Measurements from ENCODE around the gene MINDY1. TPM values are rescaled to one million over a fixed set of nuclear protein-coding genes. Genes with fewer than 3 reads are reported as not detected.

Gene MINDY1
- total and polyA plus RNA-seq, 12 donors = 9.8 to 70.6 (median 53.6) TPM

DNA sequence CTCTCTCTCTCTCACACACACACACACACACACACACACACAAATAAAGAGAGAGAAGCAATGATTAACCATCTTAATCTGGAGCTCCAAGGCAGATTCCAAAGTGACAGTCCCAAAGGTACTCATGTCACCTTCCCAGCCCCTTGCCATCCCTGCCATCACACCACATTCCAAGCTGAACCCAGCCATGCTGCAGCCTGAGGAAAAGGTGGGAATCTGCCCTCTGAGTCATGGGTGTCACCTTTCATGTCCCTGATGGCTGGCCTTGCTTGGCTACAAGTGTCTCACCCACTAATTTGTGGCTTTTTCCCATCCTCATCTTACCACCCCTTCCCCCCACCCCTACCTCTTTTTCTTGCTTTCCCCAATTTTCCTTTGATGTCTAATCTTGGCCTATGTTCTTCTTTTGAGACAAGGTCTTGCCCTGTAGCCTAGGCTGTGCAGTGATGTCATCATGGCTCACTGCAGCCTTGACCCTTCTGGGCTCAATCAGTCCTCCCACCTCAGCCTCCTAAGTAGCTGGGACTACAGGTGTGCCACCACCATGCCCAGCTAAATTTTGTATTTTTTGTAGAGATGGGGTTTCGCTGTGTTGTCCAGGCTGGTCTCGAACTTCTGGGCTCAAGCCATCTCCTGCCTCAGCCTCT lies 21.4 kb downstream of the MINDY1 start:
- no peaks in the 10 kb centered on the region for H3K36me3 ChIP-seq
- intact Hi-C loops (cut with DNase I) = no loop called here
- no peaks in the 10 kb centered on the region for H3K9me3 ChIP-seq
- TF ChIP-seq, protein P1, sequence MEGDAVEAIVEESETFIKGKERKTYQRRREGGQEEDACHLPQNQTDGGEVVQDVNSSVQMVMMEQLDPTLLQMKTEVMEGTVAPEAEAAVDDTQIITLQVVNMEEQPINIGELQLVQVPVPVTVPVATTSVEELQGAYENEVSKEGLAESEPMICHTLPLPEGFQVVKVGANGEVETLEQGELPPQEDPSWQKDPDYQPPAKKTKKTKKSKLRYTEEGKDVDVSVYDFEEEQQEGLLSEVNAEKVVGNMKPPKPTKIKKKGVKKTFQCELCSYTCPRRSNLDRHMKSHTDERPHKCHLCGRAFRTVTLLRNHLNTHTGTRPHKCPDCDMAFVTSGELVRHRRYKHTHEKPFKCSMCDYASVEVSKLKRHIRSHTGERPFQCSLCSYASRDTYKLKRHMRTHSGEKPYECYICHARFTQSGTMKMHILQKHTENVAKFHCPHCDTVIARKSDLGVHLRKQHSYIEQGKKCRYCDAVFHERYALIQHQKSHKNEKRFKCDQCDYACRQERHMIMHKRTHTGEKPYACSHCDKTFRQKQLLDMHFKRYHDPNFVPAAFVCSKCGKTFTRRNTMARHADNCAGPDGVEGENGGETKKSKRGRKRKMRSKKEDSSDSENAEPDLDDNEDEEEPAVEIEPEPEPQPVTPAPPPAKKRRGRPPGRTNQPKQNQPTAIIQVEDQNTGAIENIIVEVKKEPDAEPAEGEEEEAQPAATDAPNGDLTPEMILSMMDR (IDR thresholded peaks at IDR 0.05) = no peak
- H3K4me3 ChIP-seq = no peak overlapping the region
- DNase-seq (no peak), ATAC-seq (no peak)
- H3K27me3 ChIP-seq = no peaks in the 10 kb centered on the region
- no peak overlapping the region for H3K27ac ChIP-seq
- 93 to 97% methylated on average over 2 of the region's 2 CpGs for WGBS, 2 donors
- no peaks in the 10 kb centered on the region for H3K4me1 ChIP-seq

DNA sequence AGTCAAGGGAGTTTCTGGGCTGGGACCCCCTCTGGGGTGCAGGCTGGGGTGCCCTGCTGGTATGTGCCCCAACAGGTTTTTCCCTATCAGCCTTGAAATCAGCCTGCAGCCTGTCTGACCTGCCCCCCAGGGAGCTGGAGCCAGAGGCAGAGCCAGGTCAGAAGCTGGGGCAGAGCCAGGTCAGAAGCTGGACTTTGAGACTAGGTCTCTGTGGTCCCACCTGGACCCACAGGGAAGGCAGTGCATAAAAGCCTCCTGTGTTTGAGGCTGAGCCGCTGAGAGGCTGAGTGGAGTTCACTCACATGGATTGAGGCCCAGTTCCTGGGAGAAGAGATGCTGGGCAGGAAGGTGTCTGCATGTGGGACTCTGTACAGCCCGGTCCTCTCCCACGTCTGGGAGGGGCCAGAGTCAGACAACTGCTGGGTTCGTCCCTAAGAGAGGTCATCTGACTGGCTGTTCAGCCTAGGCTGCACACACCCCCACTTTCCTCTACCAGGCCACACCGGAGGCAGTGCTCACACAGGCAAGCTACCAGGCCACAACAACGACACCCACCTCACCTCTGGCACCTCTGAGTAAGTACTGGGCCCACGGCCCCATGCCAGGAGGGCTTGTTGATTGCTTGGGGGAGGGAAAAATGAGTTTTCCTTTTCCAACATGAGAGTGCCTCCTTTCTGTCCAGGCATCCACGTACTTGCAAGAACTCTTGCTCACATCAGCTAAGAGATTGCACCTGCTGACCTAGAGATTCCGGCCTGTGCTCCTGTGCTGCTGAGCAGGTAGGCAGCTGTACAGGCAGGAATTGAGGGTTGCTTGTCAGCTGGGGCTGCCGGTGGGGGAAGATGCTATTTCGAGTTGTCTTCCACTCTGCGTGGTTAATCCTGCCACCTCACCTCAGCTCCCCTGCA lies 24.6 kb downstream of the MINDY1 start, which contains the start of gene ANXA9:
TSS of gene ANXA9 (plus strand) at position 488 of the 908 bp plus-strand sequence. CDS start 814 bp downstream, outside the sequence.
- no peaks in the 10 kb centered on the region for H3K36me3 ChIP-seq
- WGBS, 2 donors = 74 to 80% methylated on average over 12 of the region's 12 CpGs
- TF ChIP-seq, protein P1 (IDR thresholded peaks at IDR 0.05) = no peak
- H3K9me3 ChIP-seq = no peaks in the 10 kb centered on the region
- no peak for DNase-seq
- peak in 2 of 8 donors; percentile 3 to 11 for ATAC-seq
- H3K27ac ChIP-seq = no peak within 1 kb of the TSS
- peaks cover 3 to 30% (median 10%) of the 10 kb centered on the region in 9 donors for H3K4me1 ChIP-seq
- no peaks in the 10 kb centered on the region for H3K27me3 ChIP-seq
- intact Hi-C loops (cut with DNase I) = no loop called here
- no peak within 1 kb of the TSS for H3K4me3 ChIP-seq

DNA sequence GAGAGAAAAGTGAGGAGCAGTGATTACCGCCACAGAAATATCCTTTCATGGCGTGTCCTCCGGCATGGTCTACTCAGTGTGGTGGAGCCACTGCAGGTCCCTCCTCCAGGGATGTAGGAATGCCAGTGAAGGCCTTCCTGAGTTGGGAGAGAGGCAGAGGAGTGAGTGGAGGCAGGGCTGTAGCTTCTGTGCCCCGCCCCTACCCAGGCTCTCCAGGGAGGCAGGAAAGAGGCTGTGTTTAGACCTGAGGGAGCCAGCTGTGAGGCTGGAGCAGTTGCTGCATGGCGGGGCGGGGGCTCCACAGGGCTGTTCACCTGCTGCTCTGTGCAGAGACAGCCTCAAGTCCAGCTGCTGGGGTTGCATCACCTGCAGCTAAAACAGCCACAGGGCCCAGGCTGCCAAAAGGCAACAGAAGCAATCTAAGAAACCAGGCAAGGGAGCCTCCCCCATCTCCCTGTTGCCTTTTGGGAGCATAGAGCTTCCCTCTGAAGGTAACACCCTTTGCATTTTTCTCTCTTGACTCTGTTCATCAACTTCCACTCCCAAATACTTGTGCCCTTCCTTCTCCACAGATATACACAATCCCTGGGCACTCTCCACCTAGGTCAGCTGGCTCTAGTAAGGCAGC lies 25.4 kb downstream of the MINDY1 start:
- Histone ChIP-seq H3K27ac (no peak overlapping the region), H3K36me3 (no peaks in the 10 kb centered on the region), H3K27me3 (no peaks in the 10 kb centered on the region), H3K9me3 (no peaks in the 10 kb centered on the region), H3K4me3 (no peak overlapping the region), H3K4me1 (peaks cover 3 to 38% (median 10%) of the 10 kb centered on the region in 9 donors)
- no peak for DNase-seq
- no peak for ATAC-seq
- 92% methylated on average over 6 of the region's 6 CpGs for WGBS, 2 donors
- intact Hi-C loops (cut with DNase I) = no loop called here
- TF ChIP-seq, protein P1 (IDR thresholded peaks at IDR 0.05) = no peak
